Erythroblast (primary cell): ENCODE results near the gene PTPRD.

ENCODE experiments used
- DNase-seq, 2 experiments: peaks; one replicate each; lab custom pipeline; 2025; lab: John Stamatoyannopoulos, UW
- GATA1 ChIP-seq: IDR thresholded peaks from 2 replicates; pipeline ENCODE4 v1.6.1; 2011; ENCODE audit warnings: low read depth, mild to moderate bottlenecking, control low read depth, low read length, moderate library complexity
- POLR2A ChIP-seq: IDR thresholded peaks from 2 replicates; pipeline ENCODE4 v1.6.1; 2011; ENCODE audit warnings: mild to moderate bottlenecking, low read length

Gene PTPRD

GRCh38 chr9:8278048-8278447, 2334.8 kb downstream of the PTPRD start:
- DNase-seq: no peak
- TF ChIP-seq GATA1 (no peak), POLR2A (no peak)

GRCh38 chr9:8270235-8270634, 2342.6 kb downstream of the PTPRD start:
- TF ChIP-seq GATA1 (no peak), POLR2A (no peak)
- DNase-seq: no peak

- TF ChIP-seq GATA1: no peak
- TF ChIP-seq POLR2A: no peak
- DNase-seq: no peak
Measured at GRCh38 chr9:8268881-8269280, 2343.9 kb downstream of the PTPRD start.

- DNase-seq: no peak
- TF ChIP-seq GATA1 (no peak), POLR2A (no peak)
Measured at GRCh38 chr9:8268216-8268878, 2344.5 kb downstream of the PTPRD start.

- TF ChIP-seq GATA1: no peak
- no peak for TF ChIP-seq POLR2A
- no peak for DNase-seq
Measured at GRCh38 chr9:8267636-8268035, 2345.2 kb downstream of the PTPRD start.

GRCh38 chr9:8266861-8267260, 2345.9 kb downstream of the PTPRD start:
- TF ChIP-seq GATA1 (no peak), POLR2A (no peak)
- DNase-seq: no peak

GRCh38 chr9:8265281-8265680, 2347.5 kb downstream of the PTPRD start:
- no peak for TF ChIP-seq GATA1
- TF ChIP-seq POLR2A: no peak
- no peak for DNase-seq
